PFSK-1 (cell line): ENCODE measurements around the gene UNC119.

Experiments used
- FOXP2 ChIP-seq: optimal IDR thresholded peaks from 2 replicates; pipeline ENCODE3; 2011; ENCODE audit warnings: borderline replicate concordance, control low read depth, inconsistent platforms; ENCODE audit not compliant: insufficient read depth; ENCODE audit errors: extremely low read length, extremely low read depth
- POLR2AphosphoS5 ChIP-seq: IDR thresholded peaks from 2 replicates; pipeline ENCODE4 v1.6.1; 2012; ENCODE audit warnings: low read depth, mild to moderate bottlenecking, control low read depth, low read length, moderate library complexity
- REST ChIP-seq, 2 experiments: IDR thresholded peaks; 2 replicates each; pipeline versions ENCODE4 v1.6.1 to v1.8.0; 2011 to 2012; ENCODE audit warnings: low read depth in 2 of 2, low read length in 2 of 2, control low read depth in 1 of 2, inconsistent platforms in 1 of 2, mild to moderate bottlenecking in 1 of 2, moderate library complexity in 1 of 2; ENCODE audit not compliant: insufficient read depth in 1 of 2
- SIN3A ChIP-seq: IDR thresholded peaks from 2 replicates; pipeline ENCODE4 v1.6.1; 2012; ENCODE audit warnings: mild to moderate bottlenecking, low read length, moderate library complexity, borderline replicate concordance; ENCODE audit not compliant: insufficient read depth
- TAF1 ChIP-seq: IDR thresholded peaks from 2 replicates; pipeline ENCODE4 v1.6.1; 2012; ENCODE audit warnings: low read length, control low read depth, borderline replicate concordance; ENCODE audit not compliant: insufficient read depth

The UNC119 gene

GRCh38 chr17:28579526-28579925, 27.1 kb upstream of the UNC119 start:
- TF ChIP-seq SIN3A (no peak), POLR2AphosphoS5 (no peak), TAF1 (no peak), FOXP2 (no peak), REST (IDR thresholded peaks at IDR 0.05; ENCODE audit: insufficient read depth in 1 of 2, low read depth in 2 of 2, low read length in 2 of 2) (no peak)

- no peak for TF ChIP-seq REST (IDR thresholded peaks at IDR 0.05; ENCODE audit: insufficient read depth in 1 of 2, low read depth in 2 of 2, low read length in 2 of 2)
These were observed 26.1 kb upstream of the UNC119 start for GRCh38 chr17:28578246-28579195.

GRCh38 chr17:28577466-28577824, 25.0 kb upstream of the UNC119 start:
- TF ChIP-seq REST (IDR thresholded peaks at IDR 0.05; ENCODE audit: insufficient read depth in 1 of 2, low read depth in 2 of 2, low read length in 2 of 2) (no peak), TAF1 (no peak), POLR2AphosphoS5 (no peak), FOXP2 (no peak), SIN3A (no peak)

DNA sequence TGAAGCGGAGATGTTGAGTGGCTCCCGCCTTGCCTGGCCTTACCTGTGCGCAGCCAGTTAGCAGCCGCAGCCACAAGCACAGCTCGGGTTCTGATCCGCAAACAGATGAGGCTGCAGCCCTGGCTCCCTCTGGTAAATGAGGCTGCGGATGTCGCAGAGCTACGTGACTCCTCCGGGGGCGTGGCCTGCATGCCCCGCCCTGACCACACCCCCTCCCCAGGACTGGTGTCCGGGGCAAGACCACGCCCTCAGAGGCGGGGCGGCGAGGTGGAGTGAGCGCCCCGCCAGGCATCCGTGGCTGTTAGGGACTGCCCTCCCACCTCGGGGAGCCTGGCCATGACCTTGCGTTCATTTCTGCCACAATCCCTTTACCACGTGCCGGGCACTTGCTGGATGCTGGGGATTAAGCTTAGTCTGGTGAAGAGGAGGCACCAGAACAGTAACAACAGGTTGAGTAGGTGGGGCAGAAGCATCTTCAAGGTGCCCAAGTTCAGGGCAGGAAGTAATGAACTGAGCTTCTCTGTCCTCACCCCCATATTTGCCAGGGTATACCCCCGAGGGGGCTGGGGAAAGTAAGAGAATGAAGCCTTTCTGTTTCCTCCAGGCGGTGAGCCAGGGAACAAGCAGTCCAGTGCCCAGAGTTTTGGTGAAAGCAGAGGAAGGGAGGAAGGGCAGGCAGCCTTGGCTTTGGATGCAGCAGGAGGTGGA, 24.5 kb upstream of the UNC119 start, which contains the start of gene ALDOC:
Gene ALDOC (minus strand): TSS at position 138 of the 708 bp plus-strand sequence. CDS start 1,363 bp downstream, outside the sequence.
- TF ChIP-seq TAF1, result peak; percentile 79; the same call in 1 of the 2 replicates
- TF ChIP-seq REST (IDR thresholded peaks at IDR 0.05; ENCODE audit: insufficient read depth in 1 of 2, low read depth in 2 of 2, low read length in 2 of 2), result no peak
- no peak for TF ChIP-seq SIN3A
- peak; percentile 47 for TF ChIP-seq FOXP2
- peak; percentile 70 for TF ChIP-seq POLR2AphosphoS5
